Measurements from ENCODE around the gene WDR37.
"Not testable (repeated sequence)": the region's sequence is repeated elsewhere in the genome, so short reads cannot be mapped to it uniquely, and the experiment has no call there.

Gene WDR37

GRCh38 chr10:1116696-1117280 is 60.6 kb downstream of the WDR37 start:
- no peak for DNase-seq (ENCODE audit: insufficient read length, low spot score)
- FAIRE-seq, result no peak
- no peak for TF ChIP-seq CTCF (IDR thresholded peaks at IDR 0.05; ENCODE audit: insufficient read depth, missing control alignments)

- no peak for TF ChIP-seq CTCF (IDR thresholded peaks at IDR 0.05; ENCODE audit: insufficient read depth, missing control alignments)
- no peak for FAIRE-seq
- DNase-seq (ENCODE audit: insufficient read length, low spot score), result no peak
Observed at GRCh38 chr10:1117651-1118050, 61.5 kb downstream of the WDR37 start.

GRCh38 chr10:1118318-1118717 is 62.1 kb downstream of the WDR37 start:
- not testable (repeated sequence) for DNase-seq (ENCODE audit: insufficient read length, low spot score); FAIRE-seq

- no peak for DNase-seq (ENCODE audit: insufficient read length, low spot score)
Observed at GRCh38 chr10:1119027-1119426, 62.8 kb downstream of the WDR37 start.

GRCh38 chr10:1119501-1119900 is 63.3 kb downstream of the WDR37 start:
- FAIRE-seq (no peak), DNase-seq (ENCODE audit: insufficient read length, low spot score) (no peak)
- no peak for TF ChIP-seq CTCF (IDR thresholded peaks at IDR 0.05; ENCODE audit: insufficient read depth, missing control alignments)

More at GRCh38 chr10:1119027-1119426, 62.8 kb downstream of the WDR37 start:
- TF ChIP-seq CTCF (IDR thresholded peaks at IDR 0.05; ENCODE audit: insufficient read depth, missing control alignments), result no peak
- FAIRE-seq, result no peak

- no peak for DNase-seq (ENCODE audit: insufficient read length, low spot score)
- FAIRE-seq, result no peak
Observed at GRCh38 chr10:1120306-1120705, 64.1 kb downstream of the WDR37 start.

GRCh38 chr10:1120801-1121211 is 64.6 kb downstream of the WDR37 start:
- TF ChIP-seq CTCF (IDR thresholded peaks at IDR 0.05; ENCODE audit: insufficient read depth, missing control alignments), result no peak
- DNase-seq (ENCODE audit: insufficient read length, low spot score), result no peak
- FAIRE-seq, result no peak

More at GRCh38 chr10:1120306-1120705, 64.1 kb downstream of the WDR37 start:
- TF ChIP-seq CTCF (IDR thresholded peaks at IDR 0.05; ENCODE audit: insufficient read depth, missing control alignments), result no peak

Measured in D721Med (cell line).